HG02798 (cell line): ENCODE results near the gene TCHHL1.

Experiments
- ATAC-seq: cut with Tn5 transposase; IDR thresholded peaks from one replicate; pipeline ENCODE4 v1.9.1; 2021; ENCODE audit warnings: mild to moderate bottlenecking; ENCODE audit not compliant: unreplicated experiment, poor library complexity

The TCHHL1 gene

DNA sequence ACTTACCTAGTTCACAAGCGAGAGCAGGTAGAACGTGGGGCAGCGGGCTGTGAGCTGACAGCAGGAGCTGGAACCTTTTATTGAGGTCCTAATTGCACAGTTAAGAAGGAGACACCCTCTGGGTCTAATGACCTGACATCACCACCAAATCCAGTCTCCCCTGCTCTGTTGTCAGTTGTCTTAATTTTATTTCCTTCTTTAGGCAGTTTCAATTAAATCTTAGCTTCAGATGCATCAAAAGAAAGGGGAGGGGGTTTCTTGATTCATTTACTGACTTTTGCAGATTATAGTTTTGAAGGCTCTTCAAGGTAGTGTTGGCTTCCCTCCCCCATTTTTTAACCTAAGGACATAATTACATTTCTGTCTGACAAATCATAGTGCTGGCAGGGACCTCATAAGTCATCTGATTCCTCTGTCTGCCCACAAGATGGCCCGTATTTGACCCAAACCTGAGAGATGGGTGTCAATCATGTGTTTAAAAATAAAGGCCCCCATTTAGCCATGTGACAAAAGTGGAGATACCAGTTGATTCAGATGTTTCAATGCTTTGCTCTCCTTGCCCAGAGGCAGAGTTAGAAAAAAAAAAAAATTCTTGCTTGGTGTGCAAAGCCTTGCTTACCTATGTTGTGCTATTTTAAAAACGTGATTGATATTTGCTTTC lies at the start of gene TCHHL1:
TCHHL1 (minus strand) TSS at position 51 of the 661 bp plus-strand sequence. CDS start 921 bp downstream, outside the sequence.
- ATAC-seq, result no peak

DNA sequence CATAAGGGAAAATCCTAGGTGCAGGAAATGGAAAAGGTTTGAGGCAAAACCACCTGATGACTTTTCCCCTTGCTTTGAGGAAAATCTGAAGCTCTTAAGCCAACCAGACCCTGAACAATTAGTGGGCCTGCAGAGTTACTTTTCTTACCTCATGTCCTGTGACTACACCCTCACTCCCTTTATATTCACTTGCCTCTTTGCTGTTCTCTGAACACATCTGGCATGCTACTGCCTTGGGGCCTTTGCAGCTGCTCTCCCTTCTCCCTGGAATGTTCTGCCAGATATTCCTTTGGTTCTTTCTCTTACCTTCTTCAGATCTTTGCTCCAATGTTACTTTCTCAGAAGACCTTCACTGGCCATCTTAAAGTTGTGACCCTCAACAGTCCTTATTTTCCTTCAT lies 48.4 kb upstream of the TCHHL1 start:
- no peak for ATAC-seq

DNA sequence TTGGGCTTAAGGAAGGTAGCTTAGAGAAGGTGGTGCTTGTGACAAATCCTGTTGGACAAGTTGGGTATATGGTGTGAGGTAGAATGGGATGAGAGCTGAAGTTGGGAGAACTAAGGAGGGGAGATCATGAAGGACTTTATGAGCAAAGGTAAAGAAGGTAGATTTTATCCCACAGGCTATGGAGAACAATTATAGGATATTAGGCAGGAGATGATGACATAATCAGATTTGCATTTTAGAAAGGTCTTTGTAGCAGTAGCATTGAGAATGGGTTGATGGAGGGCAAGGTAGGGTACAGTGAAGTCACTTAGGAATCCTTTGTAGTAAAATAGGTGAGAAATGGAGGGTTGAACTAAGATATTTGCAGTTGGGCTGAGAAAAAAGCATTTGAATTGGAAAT lies 41.3 kb upstream of the TCHHL1 start:
- no peak for ATAC-seq

DNA sequence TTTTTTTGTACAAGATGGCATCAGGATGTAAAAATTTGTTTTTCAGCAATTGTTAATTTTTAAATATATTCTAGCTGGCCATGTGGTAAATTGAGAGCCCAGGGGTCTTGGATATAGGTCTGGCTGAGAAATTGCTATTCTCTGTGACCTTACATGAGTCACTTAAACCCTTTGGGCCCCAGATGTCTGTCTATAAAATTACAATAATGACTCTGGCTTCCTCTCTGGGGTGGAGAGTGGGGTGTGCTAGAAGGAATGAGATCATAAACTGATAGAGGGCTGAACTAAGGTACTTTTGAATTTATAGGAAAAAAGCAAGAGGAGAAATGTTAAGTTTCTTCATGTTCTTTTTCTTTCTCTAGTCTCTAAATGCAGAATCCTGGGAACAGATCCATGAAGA lies 38.8 kb upstream of the TCHHL1 start:
- ATAC-seq, result no peak

- ATAC-seq, result no peak
Observed at GRCh38 chr1:152125834-152126443, 37.1 kb upstream of the TCHHL1 start.

DNA sequence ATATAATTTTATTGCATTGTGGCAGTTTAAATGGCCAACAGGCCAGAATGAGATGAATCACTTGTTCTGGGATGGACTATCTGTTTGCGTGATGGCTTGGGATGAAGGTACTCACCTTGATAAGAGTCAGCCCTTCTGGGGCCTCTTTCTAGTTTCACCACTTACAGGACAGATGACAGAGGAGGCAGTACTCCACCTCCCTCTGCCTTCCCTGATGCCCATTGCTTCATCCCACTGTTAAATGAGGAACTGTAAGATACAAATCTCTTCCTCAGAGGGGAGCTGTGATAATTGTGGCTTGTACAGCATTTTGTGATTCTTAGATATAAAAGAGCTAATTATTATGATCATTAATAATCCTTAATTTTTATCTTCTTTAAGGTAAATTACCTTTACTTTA lies 30.1 kb upstream of the TCHHL1 start:
- no peak for ATAC-seq

DNA sequence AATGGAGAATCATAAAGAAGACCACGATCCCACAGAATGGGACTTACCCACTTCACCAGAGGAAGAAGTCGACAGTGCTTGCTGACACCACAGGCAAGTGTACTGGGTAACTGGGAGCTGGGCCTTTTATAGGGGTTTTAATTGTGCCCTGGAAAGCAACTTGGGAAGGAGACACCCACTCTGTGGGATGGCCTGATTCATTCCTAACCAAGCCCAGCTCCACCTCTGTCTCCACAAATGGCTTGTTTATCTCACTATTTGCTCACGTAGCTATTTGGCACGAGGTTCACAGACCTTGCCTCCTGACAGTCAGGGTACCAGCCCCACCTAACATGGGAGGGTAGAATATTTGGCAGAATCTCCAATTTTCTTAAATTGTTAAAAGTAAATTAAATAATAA lies 26.5 kb upstream of the TCHHL1 start, which contains the start of gene TCHH:
TCHH (minus strand) TSS at position 101 of the 400 bp plus-strand sequence. CDS start 1,364 bp downstream, outside the sequence.
- no peak for ATAC-seq

- ATAC-seq, result no peak
Observed at GRCh38 chr1:152112885-152113432, 24.1 kb upstream of the TCHHL1 start.

- ATAC-seq, result no peak
Observed at GRCh38 chr1:152112101-152112884, 23.4 kb upstream of the TCHHL1 start.

DNA sequence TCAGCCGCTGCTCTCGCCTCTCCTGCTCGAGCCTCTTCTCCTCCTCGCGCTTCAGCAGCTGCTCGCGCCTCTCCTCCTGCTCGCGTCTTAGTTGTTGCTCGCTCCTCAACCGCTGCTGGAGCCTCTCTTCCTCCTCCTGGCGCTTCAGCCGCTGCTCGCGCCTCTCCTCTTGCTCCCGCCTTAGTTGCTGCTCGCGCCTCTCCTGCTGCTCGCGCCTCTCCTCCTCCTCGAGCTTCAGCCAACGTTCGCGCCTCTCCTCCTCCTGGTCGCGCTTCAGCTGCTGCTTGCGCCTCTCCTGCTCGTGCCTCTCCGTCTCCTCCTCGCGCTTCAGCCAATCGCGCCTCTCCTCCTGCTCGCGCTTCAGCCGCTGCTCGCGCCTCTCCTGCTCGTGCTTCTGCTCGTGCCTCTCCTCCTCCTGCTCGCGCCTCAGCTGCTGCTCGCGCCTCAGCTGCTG lies 22.7 kb upstream of the TCHHL1 start:
- ATAC-seq, result no peak

DNA sequence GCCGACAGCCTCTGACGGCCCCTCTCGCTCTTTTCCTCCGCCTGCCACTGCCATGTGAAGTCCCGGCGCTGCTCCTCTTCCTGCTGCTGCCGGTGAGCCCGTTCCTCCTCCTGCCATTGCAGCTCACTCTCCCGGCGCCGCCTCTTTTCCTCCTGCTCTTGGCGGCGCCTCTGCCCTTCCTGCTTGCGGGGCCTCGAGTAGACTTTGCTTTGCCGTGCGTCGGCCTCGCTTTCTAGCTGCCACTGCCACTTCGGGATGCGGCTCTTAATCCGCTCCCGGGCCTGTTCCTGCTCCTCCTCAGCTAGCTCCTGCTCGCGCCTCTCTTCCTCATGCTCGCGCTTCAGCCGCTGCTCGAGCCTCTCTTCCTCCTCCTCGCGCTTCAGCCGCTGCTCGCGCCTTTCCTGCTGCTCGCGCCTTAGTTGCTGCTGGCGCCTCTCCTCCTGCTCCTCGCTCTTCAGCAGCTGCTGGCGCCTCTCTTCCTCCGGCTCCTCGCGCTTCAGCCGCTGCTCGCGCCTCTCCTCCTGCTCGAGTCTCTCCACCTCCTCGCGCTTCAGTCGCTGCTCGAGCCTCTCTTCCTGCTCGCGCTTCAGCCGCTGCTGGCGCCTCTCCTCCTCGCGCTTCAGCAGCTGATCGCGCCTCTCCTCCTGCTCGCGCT lies 22.1 kb upstream of the TCHHL1 start:
- ATAC-seq, result no peak

DNA sequence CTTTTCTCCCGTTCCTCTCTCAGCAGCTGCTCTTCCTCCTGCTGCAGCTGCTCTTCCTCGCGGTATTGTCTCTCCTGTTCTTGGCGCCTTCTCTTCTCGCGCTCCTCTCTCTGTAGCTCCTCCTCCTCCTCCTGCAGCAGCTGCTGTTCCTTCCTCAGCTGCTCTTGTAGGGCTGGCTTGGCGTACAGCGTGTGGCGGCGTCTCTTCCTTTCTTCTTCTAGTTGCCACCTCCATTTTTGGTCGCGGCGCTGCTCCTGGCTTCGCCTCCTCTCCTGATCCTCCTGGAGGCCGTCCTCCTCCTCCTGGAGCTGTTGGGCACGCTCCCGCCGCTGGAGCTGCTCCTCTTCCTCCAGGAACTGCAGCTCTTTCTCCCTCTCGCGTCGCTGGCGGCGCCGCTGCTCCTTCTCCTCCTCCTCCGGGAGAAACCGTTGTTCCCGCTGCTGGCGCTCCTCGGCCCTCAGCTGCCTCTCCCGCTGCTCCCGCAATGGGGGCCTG lies 21.5 kb upstream of the TCHHL1 start:
- ATAC-seq, result no peak

DNA sequence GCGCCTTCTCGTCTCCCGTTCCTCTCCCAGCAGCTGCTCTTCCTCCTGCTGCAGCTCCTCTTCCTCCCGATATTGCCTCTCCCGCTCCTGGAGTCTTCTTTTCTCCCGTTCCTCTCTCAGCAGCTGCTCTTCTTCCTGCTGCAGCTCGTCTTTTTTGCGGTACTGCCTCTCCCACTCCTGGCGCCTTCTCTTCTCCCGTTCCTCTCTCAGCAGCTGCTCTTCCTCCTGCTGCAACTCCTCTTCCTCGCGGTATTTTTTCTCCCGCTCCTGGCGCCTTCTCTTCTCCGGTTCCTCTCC lies 21.1 kb upstream of the TCHHL1 start:
- no peak for ATAC-seq

GRCh38 chr1:152109231-152109997 lies 20.6 kb upstream of the TCHHL1 start:
- ATAC-seq, result no peak

- no peak for ATAC-seq
Observed at GRCh38 chr1:152108882-152109222, 20.0 kb upstream of the TCHHL1 start.

DNA sequence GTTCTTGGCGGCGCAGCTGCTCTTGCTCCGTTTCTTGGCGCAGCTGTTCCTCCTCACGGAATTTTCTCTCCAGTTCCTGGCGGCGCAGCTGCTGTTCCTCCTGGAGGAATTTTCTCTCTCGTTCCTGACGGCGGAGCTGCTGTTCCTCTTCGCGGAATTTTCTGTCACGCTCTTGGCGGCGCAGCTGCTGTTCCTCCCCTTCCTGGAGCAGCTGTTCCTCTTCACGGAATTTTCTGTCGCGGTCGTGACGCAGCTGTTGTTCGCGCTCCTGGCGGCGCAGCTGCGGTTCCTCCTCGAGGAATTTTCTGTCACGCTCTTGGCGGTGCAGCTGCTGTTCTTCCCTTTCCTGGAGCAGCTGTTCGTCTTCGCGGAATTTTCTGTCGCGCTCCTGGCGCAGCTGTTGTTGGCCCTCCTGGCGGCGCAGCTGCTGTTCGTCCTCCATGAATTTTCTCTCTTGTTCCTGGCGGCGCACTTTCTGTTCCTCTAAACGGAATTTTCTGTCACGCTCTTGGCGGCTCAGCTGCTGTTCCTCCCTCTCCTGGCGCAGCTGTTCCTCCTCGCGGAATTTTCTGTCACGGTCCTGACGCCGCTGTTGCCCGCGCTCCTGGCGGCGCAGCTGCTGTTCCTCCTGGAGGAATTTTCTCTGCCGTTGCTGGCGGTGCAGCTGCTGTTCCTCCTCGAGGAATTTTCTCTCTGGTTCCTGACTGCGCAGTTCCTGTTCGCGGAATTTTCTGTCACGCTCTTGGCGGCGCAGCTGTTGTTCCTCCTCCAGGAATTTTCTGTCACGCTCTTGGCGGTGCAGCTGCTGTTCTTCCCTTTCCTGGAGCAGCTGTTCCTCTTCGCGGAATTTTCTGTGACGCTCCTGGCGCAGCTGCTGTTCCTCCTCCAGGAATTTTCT lies 19.4 kb upstream of the TCHHL1 start:
- no peak for ATAC-seq

DNA sequence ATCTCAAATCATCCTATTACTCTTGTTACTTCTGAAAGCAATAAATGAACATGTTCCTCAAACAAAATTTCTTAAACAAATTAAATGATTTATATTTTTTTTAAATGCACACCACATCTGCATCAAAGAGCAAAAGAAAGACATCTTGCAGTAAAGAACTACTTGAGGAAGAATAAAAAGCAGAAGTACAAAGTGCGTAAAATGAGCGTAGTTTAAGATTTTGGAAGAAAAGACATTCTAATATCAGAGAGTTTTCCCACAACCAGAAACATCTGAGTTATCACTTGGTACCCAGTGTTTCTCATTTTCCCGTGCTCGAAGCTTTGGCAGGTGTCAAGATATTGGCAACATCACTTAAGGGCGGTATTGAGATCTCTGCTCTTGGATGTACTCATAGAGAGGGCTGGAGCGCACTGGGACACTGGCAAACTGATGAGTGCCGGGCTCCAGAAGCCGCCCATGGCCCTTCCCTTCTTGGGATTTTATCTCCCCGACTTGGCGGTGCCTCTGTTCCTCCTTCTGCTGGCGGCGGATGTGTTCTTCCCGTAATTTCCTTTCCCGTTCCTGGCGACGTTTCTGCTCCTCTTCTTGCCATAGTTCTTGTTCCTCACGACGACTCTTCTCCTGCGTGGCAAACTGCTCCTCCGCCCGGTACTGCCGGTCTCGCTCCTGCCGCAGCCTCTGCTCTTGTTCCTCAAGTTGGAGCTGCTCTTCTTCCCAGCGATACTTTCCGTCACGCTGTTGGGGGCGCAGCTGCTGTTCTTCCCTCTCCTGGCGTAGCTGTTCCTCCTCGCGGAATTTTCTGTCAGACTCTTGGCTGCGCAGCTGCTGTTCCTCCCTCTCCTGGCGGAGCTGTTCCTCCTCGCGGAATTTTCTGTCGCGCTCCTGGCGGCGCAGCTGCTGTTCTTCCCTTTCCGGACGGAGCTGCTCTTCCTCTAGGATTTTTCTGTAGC lies 18.4 kb upstream of the TCHHL1 start:
- no peak for ATAC-seq

GRCh38 chr1:152104854-152105253 lies 16.0 kb upstream of the TCHHL1 start:
- ATAC-seq, result no peak
